COLO668 (cell line): Measurements from ENCODE around the gene SERTAD1.
"Not testable (repeated sequence)": the region's sequence is repeated elsewhere in the genome, so short reads cannot be mapped to it uniquely, and the experiment has no call there.

Experiments
- DNase-seq: peaks from one replicate; lab custom pipeline; 2025; ENCODE audit not compliant: unreplicated experiment; lab: John Stamatoyannopoulos, UW

The SERTAD1 gene

GRCh38 chr19:40422748-40423566 lies 2.8 kb downstream of the SERTAD1 start:
- no peak for DNase-seq

- DNase-seq: no peak
These were observed 3.6 kb downstream of the SERTAD1 start for GRCh38 chr19:40421993-40422747.

- DNase-seq: peak; percentile 87
These were observed 4.7 kb downstream of the SERTAD1 start for GRCh38 chr19:40420766-40421765.

GRCh38 chr19:40420451-40420765 lies 5.4 kb downstream of the SERTAD1 start:
- no peak for DNase-seq

- no peak for DNase-seq
These were observed 6.0 kb downstream of the SERTAD1 start for GRCh38 chr19:40419780-40420179.

GRCh38 chr19:40419066-40419612 lies 6.7 kb downstream of the SERTAD1 start:
- no peak for DNase-seq

GRCh38 chr19:40418040-40418439 lies 7.8 kb downstream of the SERTAD1 start:
- no peak for DNase-seq

GRCh38 chr19:40417643-40417981 lies 8.2 kb downstream of the SERTAD1 start:
- no peak for DNase-seq

GRCh38 chr19:40416918-40417642 lies 8.7 kb downstream of the SERTAD1 start:
- no peak for DNase-seq

GRCh38 chr19:40415768-40416167 lies 10.0 kb downstream of the SERTAD1 start:
- no peak for DNase-seq

GRCh38 chr19:40414542-40415535 lies 11.0 kb downstream of the SERTAD1 start:
- DNase-seq: no peak

- DNase-seq: no peak
These were observed 12.4 kb downstream of the SERTAD1 start, which contains the start of gene PRX for GRCh38 chr19:40413291-40413845. TSS of gene PRX (minus strand) at chr19:40413378. CDS start at chr19:40407932, 5,446 bp downstream.

- DNase-seq: no peak
These were observed 12.9 kb downstream of the SERTAD1 start for GRCh38 chr19:40412866-40413265.

GRCh38 chr19:40411958-40412499 lies 13.8 kb downstream of the SERTAD1 start:
- no peak for DNase-seq

- no peak for DNase-seq
These were observed 14.5 kb downstream of the SERTAD1 start for GRCh38 chr19:40411125-40411842.

- DNase-seq: no peak
These were observed 15.8 kb downstream of the SERTAD1 start for GRCh38 chr19:40410030-40410389.

GRCh38 chr19:40408598-40408925 lies 17.2 kb downstream of the SERTAD1 start:
- not testable (repeated sequence) for DNase-seq
